Hepatocyte (in vitro differentiated cells): Measurements from ENCODE around the gene NHLRC1.

ENCODE experiments used
- CTCF ChIP-seq: fragments of 200-600 bp; sonication (generic); IDR thresholded peaks from 2 replicates; pipeline ENCODE4 v1.5.1; 2016; ENCODE audit warnings: antibody characterized with exemption, mild to moderate bottlenecking; ENCODE audit not compliant: poor library complexity
- EZH2phosphoT487 ChIP-seq: fragments of 200-600 bp; sonication (generic); IDR thresholded peaks from one replicate; pipeline ENCODE4 v1.6.1; 2018; ENCODE audit warnings: antibody characterized with exemption, mild to moderate bottlenecking, low read depth, moderate library complexity; ENCODE audit not compliant: unreplicated experiment, severe bottlenecking

GRCh38 chr6:18101271-18101670 lies 21.2 kb downstream of the NHLRC1 start:
- TF ChIP-seq CTCF (no peak), EZH2phosphoT487 (no peak)
